ENCODE data around the gene KRT74. TPM values are rescaled to one million over a fixed set of nuclear protein-coding genes. Genes with fewer than 3 reads are reported as not detected.

KRT74 gene
- total RNA-seq, 4 donors from 2014 or later, result not detected

- in situ Hi-C loops (cut with MboI; ENCODE audit: low sequenced_read_pairs in 4 of 4) (no loop called here), intact Hi-C loops (cut with DNase I; ENCODE audit: low total_unique reads) (no loop called here)
- ATAC-seq (no peak), DNase-seq (no peak)
- Histone ChIP-seq H3K27me3 (peaks cover 0 to 3% (median 0%) of the 10 kb centered on the region in 3 donors), H3K36me3 (no peaks in the 10 kb centered on the region), H3K4me1 (no peaks in the 10 kb centered on the region), H3K27ac (no peak overlapping the region), H3K9me3 (no peaks in the 10 kb centered on the region), H3K4me3 (no peak overlapping the region)
- TF ChIP-seq CTCF (IDR thresholded peaks at IDR 0.05 in 4 of 5, conservative IDR thresholded peaks at IDR 0.05 in 1 of 5) (no peak), POLR2A (IDR thresholded peaks at IDR 0.05) (no peak)
These were observed 14.7 kb downstream of the KRT74 start for GRCh38 chr12:52558781-52559445.

- H3K4me1 ChIP-seq, result no peaks in the 10 kb centered on the region
- peaks cover 0 to 3% (median 0%) of the 10 kb centered on the region in 3 donors for H3K27me3 ChIP-seq
- H3K27ac ChIP-seq, result no peak overlapping the region
- no peak for ATAC-seq
- H3K4me3 ChIP-seq, result no peak overlapping the region
- intact Hi-C loops (cut with DNase I; ENCODE audit: low total_unique reads) (no loop called here), in situ Hi-C loops (cut with MboI; ENCODE audit: low sequenced_read_pairs in 4 of 4) (no loop called here)
- TF ChIP-seq CTCF (IDR thresholded peaks at IDR 0.05 in 4 of 5, conservative IDR thresholded peaks at IDR 0.05 in 1 of 5) (no peak), POLR2A (IDR thresholded peaks at IDR 0.05) (no peak)
- no peak for DNase-seq
- no peaks in the 10 kb centered on the region for H3K36me3 ChIP-seq
- no peaks in the 10 kb centered on the region for H3K9me3 ChIP-seq
These were observed 16.2 kb downstream of the KRT74 start for GRCh38 chr12:52557476-52557875.

GRCh38 chr12:52555577-52555976, 18.1 kb downstream of the KRT74 start:
- Histone ChIP-seq H3K9me3 (no peaks in the 10 kb centered on the region), H3K4me3 (no peak overlapping the region), H3K27me3 (peaks cover 0 to 4% (median 0%) of the 10 kb centered on the region in 3 donors), H3K4me1 (no peaks in the 10 kb centered on the region), H3K27ac (no peak overlapping the region), H3K36me3 (no peaks in the 10 kb centered on the region)
- in situ Hi-C loops (cut with MboI; ENCODE audit: low sequenced_read_pairs in 4 of 4) (no loop called here), intact Hi-C loops (cut with DNase I; ENCODE audit: low total_unique reads) (no loop called here)
- no peak for TF ChIP-seq CTCF (IDR thresholded peaks at IDR 0.05 in 4 of 5, conservative IDR thresholded peaks at IDR 0.05 in 1 of 5)
- TF ChIP-seq POLR2A (IDR thresholded peaks at IDR 0.05), result no peak
- DNase-seq, result no peak
- no peak for ATAC-seq

- DNase-seq, result no peak
- Histone ChIP-seq H3K9me3 (no peaks in the 10 kb centered on the region), H3K36me3 (no peaks in the 10 kb centered on the region), H3K4me3 (no peak within 1 kb of the TSS), H3K4me1 (no peaks in the 10 kb centered on the region), H3K27ac (no peak within 1 kb of the TSS), H3K27me3 (peaks cover 0 to 3% (median 0%) of the 10 kb centered on the region in 3 donors)
- intact Hi-C loops (cut with DNase I; ENCODE audit: low total_unique reads), result no loop called here
- TF ChIP-seq POLR2A (IDR thresholded peaks at IDR 0.05) (no peak), CTCF (IDR thresholded peaks at IDR 0.05 in 4 of 5, conservative IDR thresholded peaks at IDR 0.05 in 1 of 5) (no peak)
- in situ Hi-C loops (cut with MboI; ENCODE audit: low sequenced_read_pairs in 4 of 4), result no loop called here
- no peak for ATAC-seq
These were observed 20.9 kb downstream of the KRT74 start, which contains the start of gene KRT71 for GRCh38 chr12:52552681-52553195. KRT71 (minus strand) TSS chr12:52553145; CDS start chr12:52553077, 68 bp downstream.
